H1 (cell line): ENCODE measurements around the gene EIF5A2. TPM values are rescaled to one million over a fixed set of nuclear protein-coding genes. Genes with fewer than 3 reads are reported as not detected.

Source experiments
- NANOG ChIP-seq: IDR thresholded peaks from 2 replicates; pipeline ENCODE4 v1.6.1; 2011; ENCODE audit warnings: low read length, low read depth, mild to moderate bottlenecking, inconsistent platforms; ENCODE audit not compliant: insufficient read depth, poor library complexity, severe bottlenecking
- POLR2A ChIP-seq, 2 experiments: IDR thresholded peaks; 1 replicate in 1 of 2; 2 replicates in 1 of 2; pipeline ENCODE4 v1.6.1; 2011; ENCODE audit warnings: low read depth in 2 of 2, low read length in 2 of 2, mild to moderate bottlenecking in 2 of 2; ENCODE audit errors: control extremely low read depth in 1 of 2
- RFX5 ChIP-seq: IDR thresholded peaks from 2 replicates; pipeline ENCODE4 v1.6.1; 2011; ENCODE audit warnings: low read depth, low read length, improper control_type of control experiment, borderline replicate concordance
- RNF2 ChIP-seq: fragments of 200-900, 300-1000 bp; sonication (generic); IDR thresholded peaks from 2 replicates; pipeline ENCODE4 v1.7.1; 2016; ENCODE audit warnings: borderline replicate concordance, low read depth, mild to moderate bottlenecking, antibody characterized with exemption, low read length; ENCODE audit not compliant: poor library complexity, severe bottlenecking; ENCODE audit errors: missing control alignments
- SAP30 ChIP-seq: fragments of 300-600 bp; sonication (generic); IDR thresholded peaks from 2 replicates; pipeline ENCODE4 v1.7.1; 2012; ENCODE audit warnings: low read length, moderate library complexity, mild to moderate bottlenecking, inconsistent platforms; ENCODE audit not compliant: insufficient read depth, insufficient replicate concordance
- SIRT6 ChIP-seq: IDR thresholded peaks from one replicate; pipeline ENCODE4 v1.7.1; 2012; ENCODE audit warnings: low read length, inconsistent platforms
- TBP ChIP-seq: IDR thresholded peaks from 2 replicates; pipeline ENCODE4 v1.6.1; 2011; ENCODE audit warnings: low read depth, low read length, improper control_type of control experiment
- TEAD4 ChIP-seq: IDR thresholded peaks from 2 replicates; pipeline ENCODE4 v1.6.1; 2012; ENCODE audit warnings: low read depth, low read length, inconsistent platforms, mixed read lengths
- ZNF274 ChIP-seq: IDR thresholded peaks from 2 replicates; pipeline ENCODE4 v1.7.0; 2012; ENCODE audit warnings: low read length, borderline replicate concordance; ENCODE audit errors: extremely low read depth
- polyA plus RNA-seq, 7 experiments: library from polyadenylated mRNA; depleted of rRNA in 3 of 7; stranded (reverse) in 5 of 7; unstranded in 2 of 7; fragments of >200 nt in 5 of 7; fragments of 200-250 nt in 2 of 7; gene quantifications; 1 replicate in 5 of 7; 2 replicates in 1 of 7; 4 replicates in 1 of 7; pipeline versions ENCODE4 v1.2.1 to v1.2.3, GENCODE V29; 2011 to 2013; ENCODE audit warnings: missing spikeins in 2 of 7, mixed read lengths in 2 of 7
- total RNA-seq: library from RNA; stranded (reverse); fragmentation: NEBNext Ultra II Directional; extraction: Animal tissue kit (Norgen Biotek cat#: 25700); gene quantifications from 2 replicates; pipeline ENCODE4 v1.2.1, GENCODE V29; 2021
- TF ChIP-seq, protein P1 (sequence below): fragments of 300-600 bp; sonication (generic); IDR thresholded peaks from 2 replicates; pipeline ENCODE4 v1.7.1; 2012; ENCODE audit warnings: low read length, moderate library complexity, mild to moderate bottlenecking, inconsistent platforms; ENCODE audit not compliant: insufficient replicate concordance
- TF ChIP-seq, protein P2 (sequence below): IDR thresholded peaks from 2 replicates; pipeline ENCODE4 v1.6.1; 2011; ENCODE audit warnings: low read length, improper control_type of control experiment

EIF5A2 gene
- total and polyA plus RNA-seq, 2 of the 8 experiments (the other 6 are each of a cell fraction or from before 2014, with no cell fraction given): 1.5 to 15.0 TPM

DNA sequence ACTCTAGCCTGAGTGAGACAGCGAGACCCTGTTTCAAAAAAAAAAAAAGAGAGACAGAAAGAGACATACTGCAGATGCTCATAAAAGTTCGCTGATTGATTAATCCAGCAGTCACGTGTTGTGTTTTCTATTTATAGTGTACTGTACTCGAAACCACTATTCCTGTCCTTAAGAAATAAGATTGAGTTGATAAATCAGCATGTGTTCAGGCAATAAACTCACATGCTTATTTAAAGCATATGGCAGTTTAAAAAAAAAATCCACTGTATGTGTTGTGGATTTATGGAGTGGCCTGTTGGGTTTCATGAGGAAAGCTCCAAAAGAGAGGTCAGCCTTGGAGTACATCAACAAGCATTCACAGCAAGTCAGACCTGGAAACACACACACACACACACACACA is 56.1 kb downstream of the EIF5A2 start (continued):
- TF ChIP-seq, protein P1, sequence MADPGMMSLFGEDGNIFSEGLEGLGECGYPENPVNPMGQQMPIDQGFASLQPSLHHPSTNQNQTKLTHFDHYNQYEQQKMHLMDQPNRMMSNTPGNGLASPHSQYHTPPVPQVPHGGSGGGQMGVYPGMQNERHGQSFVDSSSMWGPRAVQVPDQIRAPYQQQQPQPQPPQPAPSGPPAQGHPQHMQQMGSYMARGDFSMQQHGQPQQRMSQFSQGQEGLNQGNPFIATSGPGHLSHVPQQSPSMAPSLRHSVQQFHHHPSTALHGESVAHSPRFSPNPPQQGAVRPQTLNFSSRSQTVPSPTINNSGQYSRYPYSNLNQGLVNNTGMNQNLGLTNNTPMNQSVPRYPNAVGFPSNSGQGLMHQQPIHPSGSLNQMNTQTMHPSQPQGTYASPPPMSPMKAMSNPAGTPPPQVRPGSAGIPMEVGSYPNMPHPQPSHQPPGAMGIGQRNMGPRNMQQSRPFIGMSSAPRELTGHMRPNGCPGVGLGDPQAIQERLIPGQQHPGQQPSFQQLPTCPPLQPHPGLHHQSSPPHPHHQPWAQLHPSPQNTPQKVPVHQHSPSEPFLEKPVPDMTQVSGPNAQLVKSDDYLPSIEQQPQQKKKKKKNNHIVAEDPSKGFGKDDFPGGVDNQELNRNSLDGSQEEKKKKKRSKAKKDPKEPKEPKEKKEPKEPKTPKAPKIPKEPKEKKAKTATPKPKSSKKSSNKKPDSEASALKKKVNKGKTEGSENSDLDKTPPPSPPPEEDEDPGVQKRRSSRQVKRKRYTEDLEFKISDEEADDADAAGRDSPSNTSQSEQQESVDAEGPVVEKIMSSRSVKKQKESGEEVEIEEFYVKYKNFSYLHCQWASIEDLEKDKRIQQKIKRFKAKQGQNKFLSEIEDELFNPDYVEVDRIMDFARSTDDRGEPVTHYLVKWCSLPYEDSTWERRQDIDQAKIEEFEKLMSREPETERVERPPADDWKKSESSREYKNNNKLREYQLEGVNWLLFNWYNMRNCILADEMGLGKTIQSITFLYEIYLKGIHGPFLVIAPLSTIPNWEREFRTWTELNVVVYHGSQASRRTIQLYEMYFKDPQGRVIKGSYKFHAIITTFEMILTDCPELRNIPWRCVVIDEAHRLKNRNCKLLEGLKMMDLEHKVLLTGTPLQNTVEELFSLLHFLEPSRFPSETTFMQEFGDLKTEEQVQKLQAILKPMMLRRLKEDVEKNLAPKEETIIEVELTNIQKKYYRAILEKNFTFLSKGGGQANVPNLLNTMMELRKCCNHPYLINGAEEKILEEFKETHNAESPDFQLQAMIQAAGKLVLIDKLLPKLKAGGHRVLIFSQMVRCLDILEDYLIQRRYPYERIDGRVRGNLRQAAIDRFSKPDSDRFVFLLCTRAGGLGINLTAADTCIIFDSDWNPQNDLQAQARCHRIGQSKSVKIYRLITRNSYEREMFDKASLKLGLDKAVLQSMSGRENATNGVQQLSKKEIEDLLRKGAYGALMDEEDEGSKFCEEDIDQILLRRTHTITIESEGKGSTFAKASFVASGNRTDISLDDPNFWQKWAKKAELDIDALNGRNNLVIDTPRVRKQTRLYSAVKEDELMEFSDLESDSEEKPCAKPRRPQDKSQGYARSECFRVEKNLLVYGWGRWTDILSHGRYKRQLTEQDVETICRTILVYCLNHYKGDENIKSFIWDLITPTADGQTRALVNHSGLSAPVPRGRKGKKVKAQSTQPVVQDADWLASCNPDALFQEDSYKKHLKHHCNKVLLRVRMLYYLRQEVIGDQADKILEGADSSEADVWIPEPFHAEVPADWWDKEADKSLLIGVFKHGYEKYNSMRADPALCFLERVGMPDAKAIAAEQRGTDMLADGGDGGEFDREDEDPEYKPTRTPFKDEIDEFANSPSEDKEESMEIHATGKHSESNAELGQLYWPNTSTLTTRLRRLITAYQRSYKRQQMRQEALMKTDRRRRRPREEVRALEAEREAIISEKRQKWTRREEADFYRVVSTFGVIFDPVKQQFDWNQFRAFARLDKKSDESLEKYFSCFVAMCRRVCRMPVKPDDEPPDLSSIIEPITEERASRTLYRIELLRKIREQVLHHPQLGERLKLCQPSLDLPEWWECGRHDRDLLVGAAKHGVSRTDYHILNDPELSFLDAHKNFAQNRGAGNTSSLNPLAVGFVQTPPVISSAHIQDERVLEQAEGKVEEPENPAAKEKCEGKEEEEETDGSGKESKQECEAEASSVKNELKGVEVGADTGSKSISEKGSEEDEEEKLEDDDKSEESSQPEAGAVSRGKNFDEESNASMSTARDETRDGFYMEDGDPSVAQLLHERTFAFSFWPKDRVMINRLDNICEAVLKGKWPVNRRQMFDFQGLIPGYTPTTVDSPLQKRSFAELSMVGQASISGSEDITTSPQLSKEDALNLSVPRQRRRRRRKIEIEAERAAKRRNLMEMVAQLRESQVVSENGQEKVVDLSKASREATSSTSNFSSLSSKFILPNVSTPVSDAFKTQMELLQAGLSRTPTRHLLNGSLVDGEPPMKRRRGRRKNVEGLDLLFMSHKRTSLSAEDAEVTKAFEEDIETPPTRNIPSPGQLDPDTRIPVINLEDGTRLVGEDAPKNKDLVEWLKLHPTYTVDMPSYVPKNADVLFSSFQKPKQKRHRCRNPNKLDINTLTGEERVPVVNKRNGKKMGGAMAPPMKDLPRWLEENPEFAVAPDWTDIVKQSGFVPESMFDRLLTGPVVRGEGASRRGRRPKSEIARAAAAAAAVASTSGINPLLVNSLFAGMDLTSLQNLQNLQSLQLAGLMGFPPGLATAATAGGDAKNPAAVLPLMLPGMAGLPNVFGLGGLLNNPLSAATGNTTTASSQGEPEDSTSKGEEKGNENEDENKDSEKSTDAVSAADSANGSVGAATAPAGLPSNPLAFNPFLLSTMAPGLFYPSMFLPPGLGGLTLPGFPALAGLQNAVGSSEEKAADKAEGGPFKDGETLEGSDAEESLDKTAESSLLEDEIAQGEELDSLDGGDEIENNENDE: no peak
- TF ChIP-seq, protein P2, sequence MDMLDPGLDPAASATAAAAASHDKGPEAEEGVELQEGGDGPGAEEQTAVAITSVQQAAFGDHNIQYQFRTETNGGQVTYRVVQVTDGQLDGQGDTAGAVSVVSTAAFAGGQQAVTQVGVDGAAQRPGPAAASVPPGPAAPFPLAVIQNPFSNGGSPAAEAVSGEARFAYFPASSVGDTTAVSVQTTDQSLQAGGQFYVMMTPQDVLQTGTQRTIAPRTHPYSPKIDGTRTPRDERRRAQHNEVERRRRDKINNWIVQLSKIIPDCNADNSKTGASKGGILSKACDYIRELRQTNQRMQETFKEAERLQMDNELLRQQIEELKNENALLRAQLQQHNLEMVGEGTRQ: no peak
- TF ChIP-seq RFX5 (no peak), TEAD4 (no peak), TBP (no peak), POLR2A (IDR thresholded peaks at IDR 0.05; ENCODE audit: control extremely low read depth in 1 of 2, low read depth in 2 of 2, low read length in 2 of 2) (no peak), NANOG (no peak), RNF2 (no peak), SAP30 (no peak), ZNF274 (no peak), SIRT6 (no peak)
